SJCRH30 (cell line): ENCODE results near the gene HDGF. TPM values are rescaled to one million over a fixed set of nuclear protein-coding genes. Genes with fewer than 3 reads are reported as not detected.

ENCODE experiments used
- DNase-seq, 2 experiments: peaks; one replicate each; pipeline ENCODE4 v3.0.0-alpha.2; 2015 to 2020
- H3K27ac ChIP-seq: fragments of 250-450 bp; sonication (Bioruptor Pico); 2 replicates; pipeline ENCODE4 v1.5.1; 2020; ENCODE audit warnings: mild to moderate bottlenecking, moderate library complexity
- H3K27me3 ChIP-seq: fragments of 250-450 bp; sonication (Bioruptor Pico); 2 replicates; pipeline ENCODE4 v1.5.1; 2020; ENCODE audit warnings: mild to moderate bottlenecking, moderate library complexity
- H3K36me3 ChIP-seq: fragments of 250-450 bp; sonication (Bioruptor Pico); 2 replicates; pipeline ENCODE4 v1.5.1; 2020; ENCODE audit warnings: mild to moderate bottlenecking, moderate library complexity
- H3K4me1 ChIP-seq: fragments of 250-450 bp; sonication (Bioruptor Pico); 2 replicates; pipeline ENCODE4 v1.5.1; 2020; ENCODE audit warnings: mild to moderate bottlenecking, moderate library complexity
- H3K4me3 ChIP-seq: fragments of 250-450 bp; sonication (Bioruptor Pico); 2 replicates; pipeline ENCODE4 v1.5.1; 2020; ENCODE audit warnings: mild to moderate bottlenecking, moderate library complexity
- H3K9me3 ChIP-seq: fragments of 250-450 bp; sonication (Bioruptor Pico); replicated peaks from 2 replicates; pipeline ENCODE4 v1.5.1; 2020; ENCODE audit warnings: mild to moderate bottlenecking, moderate library complexity
- total RNA-seq: library from RNA; depleted of rRNA; stranded (reverse); fragments of >200 nt; shearing (Covaris generic); gene quantifications from 2 replicates; pipeline ENCODE4 v1.2.3, GENCODE V29; 2014

The HDGF gene
- total RNA-seq, 1 experiment from 2014 or later = 278 TPM

DNA sequence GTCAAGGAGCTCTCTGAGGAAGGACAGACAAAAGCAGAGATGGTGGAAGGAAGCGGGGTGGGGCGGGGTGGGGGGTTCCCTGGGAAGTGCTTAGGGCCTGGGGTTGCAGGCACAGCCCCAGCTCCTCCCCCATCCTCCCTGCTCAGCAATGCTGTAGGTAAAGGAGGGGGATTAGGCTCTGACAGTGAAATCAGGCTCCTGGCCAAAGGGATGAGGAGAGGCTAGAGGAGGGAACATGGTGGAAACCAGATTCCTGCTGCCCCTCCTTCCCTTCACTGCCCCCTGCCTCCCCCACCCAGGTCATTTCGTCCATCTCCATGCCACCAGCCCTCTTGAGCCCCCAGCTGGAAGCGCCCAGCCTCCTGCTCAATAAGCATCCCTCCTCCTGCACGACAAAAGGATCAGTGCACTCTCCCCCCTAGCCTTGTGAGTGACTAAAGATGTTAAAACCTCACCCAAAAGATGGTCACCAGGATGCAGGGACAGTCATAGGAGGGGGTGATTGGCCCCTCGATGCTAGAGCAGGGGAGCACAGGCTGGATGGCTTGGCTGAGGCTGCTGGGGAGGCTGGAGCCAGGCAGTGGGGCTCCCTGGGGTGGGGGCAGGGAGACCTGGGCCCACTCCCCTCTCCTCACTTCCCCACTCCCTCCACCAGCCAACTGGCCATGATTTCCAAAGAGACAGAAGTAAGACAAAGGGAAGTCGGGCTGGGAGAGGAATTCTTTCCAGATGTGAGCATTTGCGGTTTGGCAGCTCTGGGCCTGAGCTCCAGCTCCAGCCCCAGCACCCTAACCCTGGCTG, 43.9 kb downstream of the HDGF start:
- peaks cover 25% of the 10 kb centered on the region for H3K4me1 ChIP-seq
- no peak overlapping the region for H3K27ac ChIP-seq
- no peaks in the 10 kb centered on the region for H3K36me3 ChIP-seq
- DNase-seq = no peak
- H3K4me3 ChIP-seq = no peak overlapping the region
- no peaks in the 10 kb centered on the region for H3K9me3 ChIP-seq
- peaks cover 18% of the 10 kb centered on the region for H3K27me3 ChIP-seq

DNA sequence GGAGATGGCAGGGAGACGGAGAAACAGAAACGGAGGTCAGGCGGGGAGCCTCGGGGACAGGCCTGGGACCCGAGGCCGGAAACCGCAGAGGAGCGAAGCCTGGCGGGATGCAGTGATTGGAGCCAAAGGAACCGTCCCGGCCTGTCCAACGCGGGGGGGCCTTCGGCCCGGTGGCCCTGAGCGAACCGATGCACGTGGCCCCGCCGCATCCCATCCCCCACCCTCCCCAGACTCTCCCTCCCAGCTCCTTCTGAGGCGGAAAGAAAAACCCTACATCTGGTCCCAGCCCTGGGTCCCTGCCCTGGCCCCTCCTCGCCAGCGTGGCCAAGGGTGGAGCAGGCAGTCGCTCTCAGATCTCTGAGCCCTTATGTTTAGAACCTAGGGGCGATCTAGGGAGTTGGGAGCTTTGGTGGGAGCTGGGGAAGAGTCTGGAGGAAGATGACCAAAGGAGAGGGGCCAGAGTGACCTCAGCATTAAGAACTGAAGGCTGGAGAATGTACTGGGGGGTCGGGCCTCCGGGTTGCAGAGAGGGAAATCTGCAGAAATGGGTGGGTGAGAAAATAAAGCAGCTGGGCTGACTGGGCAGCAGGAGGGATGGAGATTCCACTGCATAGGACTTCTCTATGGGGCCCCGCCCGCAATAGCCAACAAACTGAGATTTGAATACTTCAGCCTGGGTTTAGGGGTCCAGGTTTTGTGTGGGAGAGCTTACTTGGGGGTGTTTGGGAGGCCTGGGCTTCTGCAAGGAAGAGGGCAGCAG, 44.6 kb downstream of the HDGF start:
- H3K4me1 ChIP-seq = peaks cover 25% of the 10 kb centered on the region
- no peaks in the 10 kb centered on the region for H3K9me3 ChIP-seq
- H3K4me3 ChIP-seq = peak overlapping the region; percentile 52
- DNase-seq = peak; percentile 36 to 48
- H3K36me3 ChIP-seq = no peaks in the 10 kb centered on the region
- H3K27me3 ChIP-seq = peaks cover 18% of the 10 kb centered on the region
- no peak overlapping the region for H3K27ac ChIP-seq

DNA sequence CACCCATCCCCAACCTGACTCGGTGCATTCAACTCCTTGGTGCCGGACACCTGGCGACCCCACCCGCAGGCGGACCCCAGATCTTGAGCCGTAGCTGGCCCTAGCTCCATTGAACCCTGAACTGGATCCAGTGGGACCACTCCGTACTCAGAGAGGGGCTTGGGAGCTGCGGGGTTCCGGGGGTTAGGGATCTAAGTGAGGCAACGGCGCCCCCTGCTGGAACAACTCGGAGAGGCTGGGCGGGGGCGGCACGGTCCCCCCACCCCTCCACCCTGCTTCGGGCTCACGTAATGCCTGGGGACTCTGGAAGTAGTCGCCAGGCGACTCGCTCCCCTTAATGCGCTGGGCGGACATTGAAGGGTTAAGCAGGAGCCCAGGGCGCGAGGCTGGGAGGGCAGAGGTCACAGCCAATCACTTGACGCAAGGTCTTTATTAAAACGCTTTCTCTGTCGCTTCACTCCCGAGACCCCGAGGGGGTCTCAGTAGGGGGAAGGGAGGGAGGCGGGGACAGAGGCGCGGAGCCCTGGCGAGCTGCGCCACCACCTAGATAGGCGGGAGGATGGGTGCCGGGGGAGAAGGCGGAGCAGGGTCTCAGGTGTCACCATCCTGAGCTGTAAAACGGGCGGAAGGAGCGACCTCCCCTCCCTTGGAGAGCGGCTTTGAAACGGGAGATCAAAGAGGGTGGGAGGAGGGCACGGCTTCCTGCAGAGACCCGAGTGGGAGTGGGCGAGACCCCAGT, 45.4 kb downstream of the HDGF start:
- Histone ChIP-seq H3K27me3 (peaks cover 18% of the 10 kb centered on the region), H3K9me3 (no peaks in the 10 kb centered on the region), H3K36me3 (no peaks in the 10 kb centered on the region), H3K27ac (no peak overlapping the region), H3K4me3 (peak overlapping the region; percentile 52), H3K4me1 (peaks cover 25% of the 10 kb centered on the region)
- peak; percentile 71 to 78 for DNase-seq

DNA sequence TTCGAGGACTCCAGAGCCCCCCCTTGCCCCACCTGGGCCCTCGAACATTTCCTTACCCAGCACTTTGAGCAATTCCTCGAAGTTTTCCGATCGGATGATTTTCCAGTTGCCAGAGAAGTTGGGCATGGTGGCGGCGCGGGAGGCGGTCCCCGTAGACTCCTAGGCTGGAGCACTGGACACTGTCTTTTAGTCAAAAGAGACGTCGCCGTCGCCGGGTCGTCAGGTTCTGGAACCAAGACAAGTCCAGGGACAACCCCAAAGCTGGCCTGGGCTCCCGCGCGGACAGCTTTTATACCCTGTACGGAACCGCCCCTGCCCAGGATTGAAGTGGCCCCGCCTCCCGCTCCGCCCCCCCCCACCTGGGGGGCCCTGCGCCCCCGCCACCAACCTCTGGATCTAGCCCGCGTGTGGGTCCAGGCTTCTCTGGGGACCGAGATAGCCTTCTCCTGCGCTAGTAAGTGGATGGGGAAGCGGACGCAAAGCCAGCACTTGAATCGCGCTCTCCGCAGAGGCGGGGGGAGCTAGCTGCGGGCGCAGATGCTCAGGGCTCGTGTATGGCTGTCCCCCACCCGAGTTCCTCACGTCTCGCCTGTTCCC, 46.1 kb downstream of the HDGF start, which contains the start of gene CRABP2:
CRABP2 (minus strand) TSS at position 263 of the 597 bp plus-strand sequence; CDS start at position 126, 137 bp downstream.
- H3K27ac ChIP-seq = no peak within 1 kb of the TSS

DNA sequence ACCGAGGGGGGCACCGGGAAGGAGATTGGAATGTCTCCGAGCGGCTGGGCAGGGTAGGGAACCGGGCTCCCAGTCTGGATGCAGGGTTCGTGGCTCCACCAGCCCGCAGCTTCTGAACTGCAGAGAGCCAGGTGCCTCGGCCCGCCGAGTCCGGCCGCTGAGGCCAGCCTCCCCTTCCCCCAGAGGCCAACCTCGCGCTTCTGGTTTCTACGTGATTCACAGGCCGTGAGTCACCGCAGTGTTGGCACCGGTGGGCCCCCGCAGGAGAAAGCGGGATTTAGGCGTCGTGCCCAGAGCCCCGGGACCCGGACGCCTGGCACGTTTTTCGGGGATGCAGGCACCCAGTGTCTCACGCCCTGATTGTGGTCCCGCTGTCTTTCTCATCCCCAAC, 46.5 kb downstream of the HDGF start:
- no peaks in the 10 kb centered on the region for H3K36me3 ChIP-seq
- peak; percentile 35 to 37 for DNase-seq
- no peak overlapping the region for H3K27ac ChIP-seq
- H3K9me3 ChIP-seq = no peaks in the 10 kb centered on the region
- peaks cover 18% of the 10 kb centered on the region for H3K27me3 ChIP-seq
- H3K4me3 ChIP-seq = peak overlapping the region; percentile 52
- peaks cover 23% of the 10 kb centered on the region for H3K4me1 ChIP-seq

More for the DNA sequence above, 46.1 kb downstream of the HDGF start, which contains the start of gene CRABP2:
- Histone ChIP-seq H3K4me3 (peak within 1 kb of the TSS; percentile 52), H3K27me3 (peaks cover 18% of the 10 kb centered on the region), H3K9me3 (no peaks in the 10 kb centered on the region), H3K36me3 (no peaks in the 10 kb centered on the region), H3K4me1 (peaks cover 25% of the 10 kb centered on the region)
- no peak for DNase-seq

DNA sequence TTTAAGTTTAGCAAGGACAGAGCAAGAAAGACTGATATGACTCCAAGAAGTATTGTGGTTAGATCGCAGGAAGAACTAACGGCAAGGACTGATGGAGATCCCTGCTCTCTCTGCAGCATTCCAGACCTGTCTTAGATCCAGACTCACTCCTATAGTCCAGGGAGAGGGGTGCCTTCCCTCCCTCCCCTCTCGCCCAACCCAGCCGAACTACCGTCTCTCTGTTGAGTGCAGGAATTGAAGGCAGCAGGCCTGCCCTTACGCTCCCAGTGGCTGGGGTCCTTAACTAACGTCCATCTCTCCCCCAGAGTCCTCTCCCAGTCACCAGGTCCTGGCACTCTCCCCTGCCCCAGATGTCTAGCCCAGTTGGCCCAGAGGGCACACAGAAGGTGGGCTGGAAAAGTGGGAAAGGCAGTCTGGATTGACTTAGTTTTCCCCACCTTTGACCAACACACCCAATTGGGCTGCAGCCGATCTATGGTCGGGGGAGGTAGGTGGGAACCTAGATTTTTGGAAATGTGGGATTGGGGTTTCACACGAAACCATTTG, 47.2 kb downstream of the HDGF start:
- no peaks in the 10 kb centered on the region for H3K36me3 ChIP-seq
- no peaks in the 10 kb centered on the region for H3K9me3 ChIP-seq
- H3K4me1 ChIP-seq = peaks cover 18% of the 10 kb centered on the region
- no peak overlapping the region for H3K4me3 ChIP-seq
- peaks cover 18% of the 10 kb centered on the region for H3K27me3 ChIP-seq
- DNase-seq = no peak
- H3K27ac ChIP-seq = no peak overlapping the region

DNA sequence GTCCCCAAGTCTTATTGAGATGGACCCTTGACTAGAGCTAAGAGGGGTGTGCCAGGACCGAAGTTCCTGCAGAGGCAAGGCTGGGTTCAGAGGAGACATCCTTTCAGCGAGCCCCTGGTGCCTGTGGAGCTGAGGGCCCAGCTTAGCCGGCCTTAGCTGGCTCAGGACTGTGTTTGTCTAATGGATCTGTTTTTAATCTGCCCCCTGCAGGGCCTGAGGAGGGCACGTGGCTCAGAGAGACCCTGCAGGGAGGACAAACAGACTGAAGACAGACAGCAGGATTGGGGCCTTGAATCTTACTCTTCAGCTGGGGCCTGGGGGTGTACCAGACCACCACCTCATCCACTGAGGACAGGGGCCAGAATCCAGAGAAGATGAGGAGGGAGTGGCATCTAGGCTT, 47.7 kb downstream of the HDGF start:
- Histone ChIP-seq H3K36me3 (no peaks in the 10 kb centered on the region), H3K27me3 (peaks cover 18% of the 10 kb centered on the region), H3K4me1 (peaks cover 18% of the 10 kb centered on the region), H3K27ac (no peak overlapping the region), H3K9me3 (no peaks in the 10 kb centered on the region), H3K4me3 (no peak overlapping the region)
- peak; percentile 18 to 34 for DNase-seq

DNA sequence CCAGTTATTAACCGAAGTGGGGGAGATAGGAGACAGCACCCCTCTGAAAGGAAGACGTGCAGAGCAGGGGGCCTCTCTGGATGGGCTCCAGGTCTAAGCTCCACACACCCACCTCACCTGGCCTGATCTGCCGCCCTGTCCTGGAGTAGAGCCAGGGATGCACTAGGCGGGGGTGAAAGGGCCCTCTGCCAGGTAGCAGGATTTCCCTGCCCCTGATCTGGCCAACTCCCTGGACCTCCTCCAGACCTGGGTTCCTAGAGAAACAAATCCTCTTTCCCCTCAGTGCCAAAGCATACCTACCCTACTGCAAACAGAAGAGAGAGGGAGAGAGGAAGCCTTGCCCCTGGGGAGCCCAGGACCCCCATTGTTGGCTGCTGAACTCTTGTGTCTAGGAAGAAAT, 48.1 kb downstream of the HDGF start:
- Histone ChIP-seq H3K4me3 (no peak overlapping the region), H3K27me3 (peaks cover 18% of the 10 kb centered on the region), H3K9me3 (no peaks in the 10 kb centered on the region), H3K4me1 (peaks cover 18% of the 10 kb centered on the region), H3K36me3 (no peaks in the 10 kb centered on the region), H3K27ac (no peak overlapping the region)
- DNase-seq = no peak

DNA sequence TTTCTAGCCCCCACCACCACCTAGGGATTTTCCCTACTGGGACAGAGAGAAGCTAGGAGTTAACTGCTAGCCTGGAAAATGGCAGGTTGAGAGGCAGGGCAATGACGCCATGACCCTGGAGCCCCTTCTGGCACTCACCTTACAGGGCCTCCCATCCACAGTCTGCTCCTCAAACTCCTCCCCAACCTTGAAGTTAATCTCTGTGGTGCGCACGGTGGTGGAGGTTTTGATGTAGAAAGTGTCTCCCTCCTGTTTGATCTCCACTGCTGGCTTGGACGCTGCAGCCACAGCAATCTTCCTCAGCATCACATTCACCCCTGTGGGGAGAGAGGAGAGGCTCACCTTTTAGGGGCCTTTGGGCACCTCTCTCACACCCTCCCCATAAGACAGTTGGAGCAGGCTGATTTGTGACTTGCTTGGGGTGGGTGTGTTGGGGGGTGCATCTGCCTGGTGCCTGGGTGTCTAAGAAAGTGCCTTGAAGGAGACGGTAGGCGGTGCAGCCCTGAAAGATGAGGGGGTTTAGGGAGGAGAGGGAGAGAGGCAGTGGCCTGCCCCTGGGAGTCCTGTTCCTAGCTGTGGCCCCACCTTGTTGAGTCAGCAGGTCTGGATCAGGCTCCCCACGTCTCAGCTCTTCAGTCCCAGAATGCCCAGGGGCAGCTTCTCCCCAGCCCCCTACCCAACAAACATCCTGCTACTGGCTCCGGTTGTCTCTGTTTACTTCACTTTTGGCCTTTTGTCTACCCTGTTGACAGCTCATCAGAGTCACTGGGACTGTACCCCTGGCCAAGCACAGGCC, 50.5 kb downstream of the HDGF start:
- Histone ChIP-seq H3K4me3 (no peak overlapping the region), H3K4me1 (peaks cover 23% of the 10 kb centered on the region), H3K36me3 (no peaks in the 10 kb centered on the region), H3K27me3 (peaks cover 18% of the 10 kb centered on the region), H3K9me3 (no peaks in the 10 kb centered on the region), H3K27ac (no peak overlapping the region)
- DNase-seq = no peak

DNA sequence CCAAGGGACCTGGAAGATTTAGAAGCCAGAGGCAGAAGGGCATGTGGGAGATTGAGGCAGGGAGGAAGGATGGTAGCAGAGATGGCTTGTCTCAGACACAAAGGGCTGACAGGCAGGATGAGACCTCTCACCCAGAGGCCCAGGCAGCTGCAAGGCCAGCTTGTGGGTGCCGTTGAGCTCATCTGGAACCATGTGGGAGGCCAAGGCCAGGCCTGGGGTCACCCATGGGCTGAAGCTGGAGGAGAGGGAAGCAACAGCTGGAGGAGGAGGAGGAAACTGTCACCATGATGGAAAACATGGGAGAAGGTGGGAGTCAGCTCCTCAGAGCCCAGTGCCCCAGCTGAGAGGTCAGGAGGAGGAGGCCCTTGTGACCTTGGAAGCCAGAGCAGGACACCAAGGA, 52.5 kb downstream of the HDGF start:
- H3K4me3 ChIP-seq = no peak overlapping the region
- peaks cover 11% of the 10 kb centered on the region for H3K4me1 ChIP-seq
- no peaks in the 10 kb centered on the region for H3K9me3 ChIP-seq
- H3K27me3 ChIP-seq = peaks cover 8% of the 10 kb centered on the region
- no peak for DNase-seq
- no peaks in the 10 kb centered on the region for H3K36me3 ChIP-seq
- H3K27ac ChIP-seq = no peak overlapping the region

DNA sequence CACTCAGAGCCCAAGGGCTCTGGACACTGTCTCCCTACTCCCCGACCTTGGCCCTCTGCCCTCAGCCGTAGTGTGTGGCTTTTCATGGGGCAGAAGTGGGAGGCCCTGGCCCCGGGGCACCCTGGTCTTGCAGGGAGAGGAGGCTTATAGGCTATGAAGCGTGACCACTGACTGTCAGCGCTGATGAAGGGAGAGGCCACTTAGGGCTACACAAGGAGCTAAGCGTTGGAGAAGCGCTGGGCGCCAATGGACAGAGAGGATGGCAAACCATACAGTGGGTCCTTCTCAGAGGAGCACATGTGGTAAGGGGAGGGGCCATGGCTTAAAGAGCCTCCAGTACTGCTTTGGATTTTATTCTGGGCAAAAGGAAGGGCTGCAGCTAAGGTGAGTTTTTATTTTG, 54.0 kb downstream of the HDGF start:
- Histone ChIP-seq H3K27me3 (0 out of 2 replicates have a peak, but pooled peaks cover under 1% of the 10 kb centered on the region), H3K4me1 (peaks cover 12% of the 10 kb centered on the region), H3K27ac (no peak overlapping the region), H3K4me3 (no peak overlapping the region), H3K36me3 (no peaks in the 10 kb centered on the region), H3K9me3 (no peaks in the 10 kb centered on the region)
- DNase-seq = peak; percentile 13 to 37

DNA sequence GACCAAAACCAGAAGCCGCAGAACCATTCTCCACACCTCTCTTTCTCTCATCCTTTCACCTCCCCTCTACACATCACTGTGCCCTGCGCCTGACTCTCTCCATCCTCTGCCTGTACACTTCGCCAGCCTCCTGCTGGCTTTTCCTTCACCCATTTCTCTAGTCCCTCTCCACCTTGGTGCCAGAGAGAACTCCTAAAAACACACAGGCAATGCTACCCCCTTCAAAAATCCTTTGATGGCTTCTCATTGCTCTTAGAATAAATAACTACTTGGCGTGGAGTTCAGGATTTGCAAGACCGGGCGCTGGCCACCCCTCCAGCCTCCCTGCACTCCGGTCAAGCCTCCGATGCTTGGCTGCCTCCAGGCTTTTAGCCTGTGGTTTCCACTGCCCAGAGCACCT, 54.7 kb downstream of the HDGF start:
- no peak overlapping the region for H3K27ac ChIP-seq
- H3K9me3 ChIP-seq = no peaks in the 10 kb centered on the region
- DNase-seq = no peak
- no peaks in the 10 kb centered on the region for H3K36me3 ChIP-seq
- peaks cover 8% of the 10 kb centered on the region; the same call in 1 of the 2 replicates for H3K27me3 ChIP-seq
- H3K4me3 ChIP-seq = no peak overlapping the region
- H3K4me1 ChIP-seq = peaks cover 20% of the 10 kb centered on the region

DNA sequence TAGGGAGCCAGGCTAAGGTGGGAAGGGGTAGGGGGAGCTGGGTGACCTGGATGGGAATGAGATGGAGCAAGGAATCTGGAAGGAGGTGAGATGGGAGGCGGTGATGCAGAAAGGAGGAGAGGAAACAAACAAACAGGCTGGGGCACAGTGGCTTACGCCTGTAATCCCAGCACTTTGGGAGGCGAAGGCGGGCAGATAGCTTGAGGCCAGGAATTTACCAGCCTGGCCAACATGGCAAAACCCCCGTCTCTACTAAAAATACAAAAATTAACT, 56.8 kb downstream of the HDGF start:
- no peaks in the 10 kb centered on the region for H3K9me3 ChIP-seq
- H3K27ac ChIP-seq = no peak overlapping the region
- no peaks in the 10 kb centered on the region for H3K36me3 ChIP-seq
- H3K27me3 ChIP-seq = peaks cover 11% of the 10 kb centered on the region; the same call in 1 of the 2 replicates
- peaks cover 39% of the 10 kb centered on the region for H3K4me1 ChIP-seq
- no peak overlapping the region for H3K4me3 ChIP-seq
- DNase-seq = no peak
